HCT116 (cell line): Measurements from ENCODE around the gene ANTKMT. TPM values are rescaled to one million over a fixed set of nuclear protein-coding genes. Genes with fewer than 3 reads are reported as not detected.

ENCODE experiments used
- ATAC-seq: fragments of 200-7000 bp; cut with Tn5 transposase; 2 replicates; pipeline ENCODE4 v1.9.1; 2020; ENCODE audit warnings: mild to moderate bottlenecking, moderate library complexity
- BruUV-seq: library from RNA; stranded (reverse); fragments of 400-500 nt; replicated peaks from 2 replicates; lab custom pipeline; 2021; lab: Mats Ljungman, UMichigan
- CTCF ChIA-PET: fragments of 300-600 bp; sonication (Branson Sonifier 250); formaldehyde crosslinking; loops from one replicate; lab custom pipeline; 2021; ENCODE audit warnings: antibody characterized with exemption; lab: Charles Lee
- POLR2A ChIA-PET: fragments of 300-600, 350-600 bp; sonication (Branson Sonifier 250); formaldehyde crosslinking; loops from one replicate; lab custom pipeline; 2021; ENCODE audit warnings: antibody characterized with exemption; lab: Charles Lee
- RAD21 ChIA-PET, 2 experiments: fragments of 300-600 bp; sonication (Branson Sonifier 250); formaldehyde crosslinking; loops; one replicate each; lab custom pipeline; 2023; ENCODE audit warnings: low total read pairs in 2 of 2; ENCODE audit not compliant: uncharacterized antibody in 2 of 2, unreplicated experiment in 2 of 2, low non-redundant PET in 1 of 2; lab: Charles Lee
- DNase-seq: peaks from one replicate; pipeline ENCODE4 v3.0.0-alpha.2; 2010; ENCODE audit warnings: low read depth, low spot score
- H2AFZ ChIP-seq: fragments of 200-600 bp; shearing (Covaris generic), sonication (generic); 2 replicates; pipeline ENCODE4 v1.6.1; 2017; ENCODE audit warnings: low read depth, mixed run types, mixed read lengths, antibody characterized with exemption, low read length; ENCODE audit not compliant: poor library complexity, severe bottlenecking
- H3K27ac ChIP-seq: 2 replicates; pipeline ENCODE4 v1.5.1; 2012; ENCODE audit warnings: low read depth, low read length
- H3K27me3 ChIP-seq: fragments of 200-600 bp; sonication (generic); 2 replicates; pipeline ENCODE4 v1.6.1; 2016; ENCODE audit warnings: mixed run types, low read length, mixed read lengths; ENCODE audit not compliant: insufficient read depth
- H3K36me3 ChIP-seq, 2 experiments: fragments of 200-500 bp in 1 of 2; fragments of 200-600 bp in 1 of 2; sonication (Bioruptor generic) in 1 of 2; sonication (generic) in 1 of 2; 2 replicates each; pipeline versions ENCODE4 v1.5.1 to v1.6.1; 2014 to 2016; ENCODE audit warnings: low read length in 2 of 2, inconsistent platforms in 1 of 2, mixed read lengths in 1 of 2, mixed run types in 1 of 2; ENCODE audit not compliant: insufficient read depth in 2 of 2, control insufficient read depth in 1 of 2
- H3K4me1 ChIP-seq, 2 experiments: fragments of 200-600 bp in 1 of 2; sonication (generic) in 1 of 2; 2 replicates each; pipeline versions ENCODE4 v1.5.1 to v1.6.1; 2012 to 2017; ENCODE audit warnings: low read length in 2 of 2, inconsistent platforms in 1 of 2, mild to moderate bottlenecking in 1 of 2, mixed read lengths in 1 of 2, mixed run types in 1 of 2, moderate library complexity in 1 of 2; ENCODE audit not compliant: insufficient read depth in 2 of 2, control insufficient read depth in 1 of 2
- H3K4me2 ChIP-seq: fragments of 200-600 bp; sonication (generic); 2 replicates; pipeline ENCODE4 v1.6.1; 2017; ENCODE audit warnings: mixed run types, low read length, mixed read lengths
- H3K4me3 ChIP-seq, 2 experiments: fragments of 200-600 bp in 1 of 2; sonication (generic) in 1 of 2; replicated peaks in 1 of 2; 2 replicates each; pipeline ENCODE4 v1.5.1; 2011 to 2016; ENCODE audit warnings: low read length in 2 of 2, control low read depth in 1 of 2, low read depth in 1 of 2, mild to moderate bottlenecking in 1 of 2, mixed read lengths in 1 of 2, mixed run types in 1 of 2
- H3K79me2 ChIP-seq: fragments of 200-600 bp; sonication (generic); 2 replicates; pipeline ENCODE4 v1.6.1; 2017; ENCODE audit warnings: mild to moderate bottlenecking, mixed run types, low read length, moderate library complexity, mixed read lengths; ENCODE audit not compliant: insufficient read depth
- H3K9ac ChIP-seq: fragments of 200-600 bp; sonication (generic); 2 replicates; pipeline ENCODE4 v1.6.1; 2016; ENCODE audit warnings: low read length, mixed read lengths
- H3K9me2 ChIP-seq: fragments of 200-600 bp; sonication (generic), shearing (Covaris generic); 2 replicates; pipeline ENCODE4 v1.6.1; 2017; ENCODE audit warnings: mixed run types, mild to moderate bottlenecking, moderate library complexity; ENCODE audit not compliant: insufficient read depth
- H3K9me3 ChIP-seq, 2 experiments: fragments of 200-500 bp in 1 of 2; fragments of 200-600 bp in 1 of 2; sonication (Bioruptor generic) in 1 of 2; sonication (generic) in 1 of 2; 2 replicates each; pipeline ENCODE4 v1.6.1; 2014 to 2017; ENCODE audit warnings: low read length in 2 of 2, mixed read lengths in 2 of 2, inconsistent platforms in 1 of 2, low read depth in 1 of 2, mild to moderate bottlenecking in 1 of 2, mixed run types in 1 of 2, moderate library complexity in 1 of 2; ENCODE audit not compliant: control insufficient read depth in 1 of 2, insufficient read depth in 1 of 2
- H4K20me1 ChIP-seq: fragments of 200-600 bp; sonication (generic), shearing (Covaris generic); 2 replicates; pipeline ENCODE4 v1.6.1; 2017; ENCODE audit warnings: mixed run types, mild to moderate bottlenecking, moderate library complexity; ENCODE audit not compliant: insufficient read depth
- ELF1 ChIP-seq: IDR thresholded peaks from 2 replicates; pipeline ENCODE4 v1.6.1; 2012; ENCODE audit warnings: low read depth, borderline replicate concordance
- EZH2 ChIP-seq: fragments of 200-600 bp; sonication (generic); IDR thresholded peaks from 2 replicates; pipeline ENCODE4 v1.6.1; 2017; ENCODE audit warnings: antibody characterized with exemption, mixed run types
- EZH2phosphoT487 ChIP-seq: fragments of 200-600 bp; IDR thresholded peaks from 2 replicates; pipeline ENCODE4 v1.6.1; 2018; ENCODE audit warnings: antibody characterized with exemption, borderline replicate concordance
- JUND ChIP-seq: IDR thresholded peaks from 2 replicates; pipeline ENCODE4 v1.6.1; 2012
- SIN3A ChIP-seq: IDR thresholded peaks from 2 replicates; pipeline ENCODE4 v1.6.1; 2012; ENCODE audit warnings: low read depth
- SP1 ChIP-seq: IDR thresholded peaks from 2 replicates; pipeline ENCODE4 v1.6.1; 2012; ENCODE audit warnings: low read depth
- YY1 ChIP-seq: IDR thresholded peaks from 2 replicates; pipeline ENCODE4 v1.6.1; 2011; ENCODE audit warnings: low read length, low read depth, moderate library complexity, mild to moderate bottlenecking; ENCODE audit not compliant: insufficient replicate concordance; ENCODE audit errors: extremely low read depth
- intact Hi-C: fragments of 100-400 bp; cut with micrococcal nuclease; formaldehyde crosslinking; loops from 2 replicates; pipeline ENCODE4 v1.10.0; 2022
- total RNA-seq: library from RNA; stranded (reverse); gene quantifications from one replicate; pipeline ENCODE4 v1.2.1, GENCODE V29; 2021; ENCODE audit not compliant: unreplicated experiment
- TF ChIP-seq, protein P1 (sequence below): IDR thresholded peaks from 2 replicates; pipeline ENCODE4 v1.6.1; 2012
- TF ChIP-seq, protein P2 (sequence below): IDR thresholded peaks from 2 replicates; pipeline ENCODE4 v1.6.1; 2012; ENCODE audit warnings: low read depth
- TF ChIP-seq, protein P3 (sequence below): IDR thresholded peaks from 2 replicates; pipeline ENCODE4 v1.6.1; 2011; ENCODE audit warnings: mild to moderate bottlenecking, low read length, moderate library complexity; ENCODE audit not compliant: insufficient replicate concordance; ENCODE audit errors: extremely low read depth

ANTKMT gene
- total RNA-seq, 1 experiment from 2014 or later: 65.4 TPM

DNA sequence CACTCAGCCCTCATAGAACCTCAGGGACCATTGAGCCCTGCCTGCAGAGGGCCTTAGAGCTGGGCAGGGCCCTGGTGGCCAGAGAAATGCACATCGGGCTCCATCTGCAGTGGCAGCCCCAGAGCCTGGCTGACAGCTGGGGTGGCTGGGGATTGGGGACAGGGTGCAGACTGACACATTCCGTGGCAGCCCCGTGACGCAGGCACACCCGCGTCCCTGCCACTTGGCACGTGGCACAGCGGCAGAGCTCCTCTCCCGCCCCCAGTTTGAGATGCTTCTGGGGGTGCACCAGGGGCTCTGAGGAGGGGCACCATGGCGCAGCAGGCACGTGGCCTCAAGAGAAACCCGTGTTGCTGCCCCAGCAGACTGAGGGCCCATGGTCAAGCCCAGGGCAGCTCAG, 17.5 kb upstream of the ANTKMT start:
- Histone ChIP-seq H3K36me3 (no peaks in the 10 kb centered on the region; a peak in 2 of 4 replicates), H3K27ac (no peak overlapping the region; the same call in 1 of the 2 replicates), H3K4me1 (peaks cover 0 to 21% of the 10 kb centered on the region in 2 experiments; a peak in 3 of 4 replicates), H3K79me2 (peaks cover 38% of the 10 kb centered on the region), H3K4me2 (no peak overlapping the region), H3K9me3 (no peaks in the 10 kb centered on the region), H2AFZ (no peak overlapping the region), H3K9ac (no peak overlapping the region), H3K27me3 (no peaks in the 10 kb centered on the region), H4K20me1 (no peaks in the 10 kb centered on the region), H3K4me3 (no peak overlapping the region; a peak in 1 of 4 replicates), H3K9me2 (no peaks in the 10 kb centered on the region)
- ChIA-PET POLR2A (no interaction called here), RAD21 (no interaction called here), CTCF (interaction anchor here (1.2 kb wide), 1 partner anchor 17 kb away, joined by 3 read pairs; no protein-coding TSS in a partner anchor)
- ATAC-seq (no peak), DNase-seq (no peak)
- TF ChIP-seq SP1 (no peak), EZH2 (no peak), YY1 (no peak), EZH2phosphoT487 (no peak), JUND (no peak), ELF1 (no peak), SIN3A (no peak)
- TF ChIP-seq, protein P1, sequence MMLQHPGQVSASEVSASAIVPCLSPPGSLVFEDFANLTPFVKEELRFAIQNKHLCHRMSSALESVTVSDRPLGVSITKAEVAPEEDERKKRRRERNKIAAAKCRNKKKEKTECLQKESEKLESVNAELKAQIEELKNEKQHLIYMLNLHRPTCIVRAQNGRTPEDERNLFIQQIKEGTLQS: no peak
- TF ChIP-seq, protein P2, sequence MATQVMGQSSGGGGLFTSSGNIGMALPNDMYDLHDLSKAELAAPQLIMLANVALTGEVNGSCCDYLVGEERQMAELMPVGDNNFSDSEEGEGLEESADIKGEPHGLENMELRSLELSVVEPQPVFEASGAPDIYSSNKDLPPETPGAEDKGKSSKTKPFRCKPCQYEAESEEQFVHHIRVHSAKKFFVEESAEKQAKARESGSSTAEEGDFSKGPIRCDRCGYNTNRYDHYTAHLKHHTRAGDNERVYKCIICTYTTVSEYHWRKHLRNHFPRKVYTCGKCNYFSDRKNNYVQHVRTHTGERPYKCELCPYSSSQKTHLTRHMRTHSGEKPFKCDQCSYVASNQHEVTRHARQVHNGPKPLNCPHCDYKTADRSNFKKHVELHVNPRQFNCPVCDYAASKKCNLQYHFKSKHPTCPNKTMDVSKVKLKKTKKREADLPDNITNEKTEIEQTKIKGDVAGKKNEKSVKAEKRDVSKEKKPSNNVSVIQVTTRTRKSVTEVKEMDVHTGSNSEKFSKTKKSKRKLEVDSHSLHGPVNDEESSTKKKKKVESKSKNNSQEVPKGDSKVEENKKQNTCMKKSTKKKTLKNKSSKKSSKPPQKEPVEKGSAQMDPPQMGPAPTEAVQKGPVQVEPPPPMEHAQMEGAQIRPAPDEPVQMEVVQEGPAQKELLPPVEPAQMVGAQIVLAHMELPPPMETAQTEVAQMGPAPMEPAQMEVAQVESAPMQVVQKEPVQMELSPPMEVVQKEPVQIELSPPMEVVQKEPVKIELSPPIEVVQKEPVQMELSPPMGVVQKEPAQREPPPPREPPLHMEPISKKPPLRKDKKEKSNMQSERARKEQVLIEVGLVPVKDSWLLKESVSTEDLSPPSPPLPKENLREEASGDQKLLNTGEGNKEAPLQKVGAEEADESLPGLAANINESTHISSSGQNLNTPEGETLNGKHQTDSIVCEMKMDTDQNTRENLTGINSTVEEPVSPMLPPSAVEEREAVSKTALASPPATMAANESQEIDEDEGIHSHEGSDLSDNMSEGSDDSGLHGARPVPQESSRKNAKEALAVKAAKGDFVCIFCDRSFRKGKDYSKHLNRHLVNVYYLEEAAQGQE: no peak
- TF ChIP-seq, protein P3, sequence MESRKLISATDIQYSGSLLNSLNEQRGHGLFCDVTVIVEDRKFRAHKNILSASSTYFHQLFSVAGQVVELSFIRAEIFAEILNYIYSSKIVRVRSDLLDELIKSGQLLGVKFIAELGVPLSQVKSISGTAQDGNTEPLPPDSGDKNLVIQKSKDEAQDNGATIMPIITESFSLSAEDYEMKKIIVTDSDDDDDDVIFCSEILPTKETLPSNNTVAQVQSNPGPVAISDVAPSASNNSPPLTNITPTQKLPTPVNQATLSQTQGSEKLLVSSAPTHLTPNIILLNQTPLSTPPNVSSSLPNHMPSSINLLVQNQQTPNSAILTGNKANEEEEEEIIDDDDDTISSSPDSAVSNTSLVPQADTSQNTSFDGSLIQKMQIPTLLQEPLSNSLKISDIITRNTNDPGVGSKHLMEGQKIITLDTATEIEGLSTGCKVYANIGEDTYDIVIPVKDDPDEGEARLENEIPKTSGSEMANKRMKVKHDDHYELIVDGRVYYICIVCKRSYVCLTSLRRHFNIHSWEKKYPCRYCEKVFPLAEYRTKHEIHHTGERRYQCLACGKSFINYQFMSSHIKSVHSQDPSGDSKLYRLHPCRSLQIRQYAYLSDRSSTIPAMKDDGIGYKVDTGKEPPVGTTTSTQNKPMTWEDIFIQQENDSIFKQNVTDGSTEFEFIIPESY: no peak
- intact Hi-C loops: no loop called here
- no TSS peak for BruUV-seq
